WI38 (cell line): ENCODE measurements around the gene DNAJA3.

ENCODE experiments used
- H3K4me3 ChIP-seq: 2 replicates; pipeline ENCODE4 v1.5.1; 2011; ENCODE audit warnings: low read depth, mild to moderate bottlenecking, control low read depth, low read length
- CTCF ChIP-seq: IDR thresholded peaks from 2 replicates; pipeline ENCODE4 v1.5.1; 2012; ENCODE audit warnings: low read depth, mild to moderate bottlenecking, control low read depth, low read length

The DNAJA3 gene

GRCh38 chr16:4404247-4404966 is 21.3 kb upstream of the DNAJA3 start:
- TF ChIP-seq CTCF, result peak; percentile 90
- no peak overlapping the region for H3K4me3 ChIP-seq

- no peak overlapping the region for H3K4me3 ChIP-seq
- TF ChIP-seq CTCF, result no peak
These were observed 20.5 kb upstream of the DNAJA3 start for GRCh38 chr16:4404967-4405696.

GRCh38 chr16:4407543-4408322 is 17.9 kb upstream of the DNAJA3 start:
- TF ChIP-seq CTCF, result no peak
- no peak overlapping the region for H3K4me3 ChIP-seq

- no peak for TF ChIP-seq CTCF
- H3K4me3 ChIP-seq, result no peak overlapping the region
These were observed 17.4 kb upstream of the DNAJA3 start for GRCh38 chr16:4408323-4408690.

GRCh38 chr16:4409081-4409932 is 16.4 kb upstream of the DNAJA3 start:
- H3K4me3 ChIP-seq, result no peak overlapping the region
- 0 out of 2 replicates have a peak, but pooled peaks have one; percentile 7 for TF ChIP-seq CTCF

GRCh38 chr16:4410335-4411075 is 15.2 kb upstream of the DNAJA3 start:
- TF ChIP-seq CTCF, result no peak
- H3K4me3 ChIP-seq, result no peak overlapping the region
